Epithelial cell of prostate (primary cell): ENCODE data around the gene SPINT1.
"Not testable (repeated sequence)": the region's sequence is repeated elsewhere in the genome, so short reads cannot be mapped to it uniquely, and the experiment has no call there.

Experiments
- DNase-seq: peaks from one replicate; pipeline ENCODE4 v3.0.0-alpha.2; 2011; ENCODE audit warnings: low read depth, low spot score
- H3K27ac ChIP-seq: fragments of 450-650 bp; 2 replicates; pipeline ENCODE4 v1.5.1; 2017; ENCODE audit warnings: mild to moderate bottlenecking

SPINT1 gene

DNA sequence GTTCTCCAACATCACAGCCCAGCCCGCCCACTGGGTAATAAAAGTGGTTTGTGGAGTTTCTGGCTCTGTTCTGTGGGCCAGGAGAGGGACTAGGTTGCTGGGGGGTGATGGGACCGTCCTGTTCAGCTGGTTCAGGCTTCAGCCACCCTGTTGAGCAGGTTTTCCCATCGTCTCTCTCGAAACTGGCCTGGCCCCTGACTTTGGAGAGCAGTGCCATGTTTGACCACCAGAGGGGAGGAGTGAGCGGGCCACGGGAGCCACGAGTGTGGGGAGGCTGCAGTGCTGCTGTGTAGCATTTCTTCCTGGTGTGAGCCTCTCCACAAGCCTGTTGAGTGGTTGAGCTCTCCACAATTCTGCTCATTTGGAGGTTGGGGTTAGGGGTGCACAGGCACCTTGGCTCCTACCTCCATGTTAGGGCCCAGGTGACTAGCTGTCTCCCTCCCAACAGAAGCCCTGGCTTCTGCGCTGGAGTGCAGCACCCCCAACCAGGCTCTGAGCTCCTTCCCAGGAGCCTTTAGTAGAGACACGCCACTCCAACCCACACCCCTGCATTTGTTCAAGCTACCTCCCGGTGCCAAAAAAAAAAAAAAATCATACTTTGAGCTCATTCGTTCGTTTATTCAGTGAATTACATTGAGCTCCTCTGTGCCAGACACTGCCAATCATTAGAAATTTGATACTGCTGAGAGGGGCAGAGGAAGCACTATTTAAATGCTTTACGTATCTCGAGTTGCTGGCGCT lies 13.9 kb downstream of the SPINT1 start:
- DNase-seq = no peak
- H3K27ac ChIP-seq = peak overlapping the region; percentile 72

- no peak for DNase-seq
- H3K27ac ChIP-seq = no peak overlapping the region
Observed at GRCh38 chr15:40858706-40859105, 14.9 kb downstream of the SPINT1 start.

DNA sequence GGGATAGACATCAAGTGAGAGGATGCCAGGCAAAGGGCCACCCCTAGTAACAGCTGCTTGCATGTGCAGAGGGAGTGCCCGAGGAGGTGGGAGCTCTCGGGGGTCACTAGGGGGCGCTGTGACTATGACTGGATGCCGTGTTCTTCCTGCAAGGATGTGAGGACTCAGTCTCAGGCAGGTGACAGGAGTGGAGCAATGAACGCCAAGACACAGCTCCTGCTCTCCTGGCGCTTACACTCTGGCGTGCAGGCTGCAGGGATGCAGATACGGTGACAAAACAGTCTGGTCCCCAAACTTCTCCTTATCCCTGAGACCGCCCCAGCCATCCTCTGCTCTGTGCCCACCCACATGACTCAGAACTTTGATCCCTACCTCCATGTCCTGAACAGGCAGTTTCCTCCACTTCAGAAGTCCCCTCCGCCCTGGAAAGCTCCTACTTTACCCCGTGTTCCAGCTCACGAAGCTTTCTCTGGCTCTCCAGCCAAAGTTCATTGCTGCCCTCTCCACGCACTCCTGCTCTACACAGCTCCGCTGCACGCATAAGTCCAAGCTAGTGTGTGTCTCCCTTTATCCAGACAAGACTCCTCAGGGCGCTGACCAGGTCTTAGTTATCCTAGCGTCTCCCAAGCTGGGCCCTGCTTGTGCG lies 15.5 kb downstream of the SPINT1 start:
- DNase-seq = no peak
- no peak overlapping the region for H3K27ac ChIP-seq

- not testable (repeated sequence) for H3K27ac ChIP-seq, DNase-seq
Observed at GRCh38 chr15:40861147-40861546, 17.3 kb downstream of the SPINT1 start.

DNA sequence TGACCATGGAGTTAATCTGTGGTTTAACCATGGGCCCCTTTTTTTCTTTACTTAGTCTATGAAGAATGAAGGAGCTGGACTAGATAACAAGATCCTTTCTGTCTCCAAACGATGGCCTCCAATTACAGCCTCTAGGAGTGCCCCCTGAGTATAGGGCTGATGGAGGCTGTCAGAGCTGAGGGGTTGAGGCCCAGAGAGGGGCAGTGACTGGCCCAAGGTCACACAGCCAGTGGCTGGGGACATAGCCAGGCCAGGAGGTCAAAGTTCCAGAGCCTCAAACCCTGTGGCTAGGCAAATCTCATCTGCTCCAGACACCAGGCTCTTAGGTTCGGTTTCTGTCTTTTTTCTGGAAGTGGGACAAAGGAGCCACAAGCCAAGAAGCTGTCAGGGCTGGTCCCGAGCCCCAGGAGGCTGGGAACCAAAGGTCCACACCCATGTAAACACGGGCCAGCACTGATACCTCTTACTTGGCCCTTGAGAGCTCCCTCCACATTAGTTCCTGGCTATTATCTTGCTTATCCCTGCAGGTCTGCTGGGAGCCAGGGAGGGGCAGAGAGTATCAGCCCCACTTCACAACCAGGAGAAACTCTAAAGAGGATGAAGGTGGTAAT lies 19.9 kb downstream of the SPINT1 start:
- no peak overlapping the region for H3K27ac ChIP-seq
- no peak for DNase-seq

DNA sequence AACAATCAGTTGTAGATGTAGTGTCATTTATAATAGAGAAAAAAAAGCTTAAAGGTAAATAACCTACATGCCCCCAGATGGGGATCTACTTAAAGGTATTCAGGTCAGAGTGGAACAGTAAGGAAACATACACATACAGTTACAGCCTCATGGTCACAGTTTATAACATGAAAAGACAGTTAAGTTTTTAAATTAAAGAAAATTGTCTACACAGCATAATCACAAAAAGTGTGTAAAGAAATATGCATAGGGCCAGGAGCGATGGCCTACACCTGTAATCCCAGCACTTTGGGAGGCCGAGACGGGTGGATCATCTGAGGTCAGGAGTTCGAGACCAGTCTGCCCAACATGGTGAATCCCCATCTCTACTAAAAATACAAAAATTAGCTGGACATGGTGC lies 23.4 kb downstream of the SPINT1 start:
- DNase-seq = no peak
- no peak overlapping the region for H3K27ac ChIP-seq

- no peak for DNase-seq
- H3K27ac ChIP-seq = peak overlapping the region; percentile 71
Observed at GRCh38 chr15:40869686-40870085, 25.8 kb downstream of the SPINT1 start.

- no peak for DNase-seq
- H3K27ac ChIP-seq = peak overlapping the region; percentile 71
Observed at GRCh38 chr15:40870716-40871115, 26.9 kb downstream of the SPINT1 start.

DNA sequence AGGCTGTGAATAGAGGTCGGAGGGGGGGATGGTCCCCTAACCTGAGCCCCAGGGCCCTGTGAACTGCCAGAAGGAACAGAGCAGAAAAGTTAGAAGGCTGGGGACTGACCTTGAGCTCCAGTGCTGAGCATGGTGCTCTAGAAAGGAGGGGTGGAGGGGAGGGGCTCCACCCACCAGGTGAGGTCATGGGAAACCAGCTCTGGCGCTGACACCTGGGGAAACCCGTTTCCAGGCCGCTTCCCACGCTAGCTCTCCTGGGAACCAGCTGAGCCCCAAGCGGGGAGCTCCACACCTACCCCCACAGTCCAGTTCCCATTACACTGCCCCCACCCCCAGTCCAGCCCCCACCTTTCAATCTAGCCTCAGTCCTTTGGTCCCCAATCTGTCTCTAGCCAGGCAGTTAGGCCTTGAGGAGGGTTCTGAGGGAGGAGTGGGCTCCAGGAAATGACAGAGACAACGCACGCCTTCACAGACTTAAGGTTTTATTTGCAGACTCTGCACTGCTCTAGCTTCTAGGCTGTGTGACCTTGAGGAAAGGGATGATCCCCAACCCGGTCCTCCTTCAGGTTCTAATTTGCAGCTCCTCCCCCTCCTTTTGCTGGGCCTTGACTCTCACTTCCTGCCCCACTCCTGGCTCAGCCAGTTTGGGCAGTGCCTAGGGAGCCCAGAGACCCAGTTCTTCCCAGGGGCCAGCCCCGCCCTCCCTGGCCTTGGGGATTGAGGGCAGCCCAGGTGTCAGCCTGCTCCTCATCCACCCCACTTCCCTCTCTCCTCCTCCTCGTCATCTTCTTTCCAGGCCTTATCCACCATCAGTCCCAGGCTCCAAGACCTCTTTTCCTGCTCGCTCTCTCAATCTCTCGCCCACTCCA lies 28.1 kb downstream of the SPINT1 start:
- H3K27ac ChIP-seq = peak overlapping the region; percentile 71
- DNase-seq = no peak

GRCh38 chr15:40872791-40873693 lies 29.2 kb downstream of the SPINT1 start:
- peak overlapping the region; percentile 71 for H3K27ac ChIP-seq
- no peak for DNase-seq

GRCh38 chr15:40873694-40874561 lies 30.1 kb downstream of the SPINT1 start, which contains the start of gene RHOV:
Gene RHOV (minus strand): TSS chr15:40874234. CDS start chr15:40874139, 95 bp downstream.
- H3K27ac ChIP-seq = peak within 1 kb of the TSS; percentile 71
- DNase-seq = no peak

- peak overlapping the region; percentile 35 for H3K27ac ChIP-seq
- no peak for DNase-seq
Observed at GRCh38 chr15:40875991-40876730, 32.3 kb downstream of the SPINT1 start.

- no peak overlapping the region for H3K27ac ChIP-seq
- DNase-seq = no peak
Observed at GRCh38 chr15:40877694-40878093, 33.8 kb downstream of the SPINT1 start.

DNA sequence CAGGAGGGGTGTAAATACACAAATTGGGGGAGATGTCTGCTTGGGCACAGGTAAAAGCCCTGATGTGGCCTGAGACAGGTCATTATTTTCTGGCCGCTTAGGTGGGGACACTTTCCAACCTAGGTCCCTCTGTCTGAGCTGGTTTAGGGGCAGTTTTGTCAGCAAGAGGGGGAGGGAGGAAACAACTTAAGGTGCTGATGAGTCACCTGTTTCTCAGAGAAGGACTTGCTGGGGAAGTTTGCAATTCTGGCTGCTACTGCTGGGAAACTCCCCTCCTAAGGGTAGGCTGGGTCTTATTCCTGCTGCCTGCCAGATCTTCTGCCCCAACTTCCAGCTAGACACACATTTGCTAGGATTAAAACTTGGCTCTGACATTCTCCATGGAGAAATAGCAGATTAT lies 34.9 kb downstream of the SPINT1 start:
- peak overlapping the region; percentile 29 for H3K27ac ChIP-seq
- no peak for DNase-seq

GRCh38 chr15:40879609-40880008 lies 35.8 kb downstream of the SPINT1 start:
- DNase-seq = no peak
- H3K27ac ChIP-seq = peak overlapping the region; percentile 29

- DNase-seq = no peak
- H3K27ac ChIP-seq = no peak overlapping the region
Observed at GRCh38 chr15:40881351-40881750, 37.5 kb downstream of the SPINT1 start.

- DNase-seq = no peak
- no peak overlapping the region for H3K27ac ChIP-seq
Observed at GRCh38 chr15:40886586-40886985, 42.7 kb downstream of the SPINT1 start.

DNA sequence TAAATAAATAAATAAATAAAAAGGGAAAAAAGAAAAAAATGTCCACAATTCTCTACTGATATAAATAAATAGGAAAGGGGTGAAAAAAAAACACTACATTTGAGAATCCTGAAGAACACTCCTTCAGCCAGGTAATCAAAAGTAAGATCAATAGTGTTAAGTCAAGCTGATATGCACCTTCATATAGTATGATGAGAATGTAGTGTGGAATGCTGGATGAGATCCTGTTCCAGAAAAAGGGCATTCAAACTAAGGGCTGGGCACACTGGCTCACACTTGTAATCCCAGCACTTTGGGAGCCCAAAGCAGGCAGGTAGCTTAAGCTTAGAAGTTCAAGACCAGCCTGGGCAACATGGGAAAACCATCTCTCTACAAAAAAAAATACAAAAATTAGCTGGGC lies 45.3 kb downstream of the SPINT1 start:
- no peak overlapping the region for H3K27ac ChIP-seq
- no peak for DNase-seq
